K562 (cell line): Measurements from ENCODE around the gene LAMA3. TPM values are rescaled to one million over a fixed set of nuclear protein-coding genes. Genes with fewer than 3 reads are reported as not detected.

Experiments used
- ATAC-seq: fragments of 200-7000 bp; cut with Tn5 transposase; 3 replicates; pipeline ENCODE4 v1.9.1; 2020; ENCODE audit warnings: moderate library complexity
- BruUV-seq: library from RNA; stranded (reverse); fragments of 400-500 nt; replicated peaks from 2 replicates; lab custom pipeline; 2021; lab: Mats Ljungman, UMichigan
- CTCF ChIA-PET: fragments of 300-600 bp; formaldehyde crosslinking; extraction: SDS; loops from one replicate; lab custom pipeline; 2021; ENCODE audit warnings: low intra/inter-chr PET ratio; lab: Yijun Ruan, JAX
- POLR2A ChIA-PET: fragments of 300-600, 350-650 bp; sonication (Branson Sonifier 250); formaldehyde crosslinking; extraction: SDS; loops from one replicate; lab custom pipeline; 2021; ENCODE audit warnings: antibody characterized with exemption, inconsistent platforms; lab: Yijun Ruan, JAX
- DNase-seq, 4 experiments: peaks; one replicate each; pipeline versions ENCODE4 v3.0.0 to v3.0.0-alpha.2; 2011 to 2018; ENCODE audit warnings: low spot score in 3 of 4, mixed read lengths in 3 of 4; ENCODE audit errors: extremely low read depth in 1 of 4
- FAIRE-seq: peaks from 2 replicates; lab custom pipeline; 2011; peaks lifted over from hg19 to GRCh38; lab: Jason Lieb, UNC
- H2AFZ ChIP-seq: 2 replicates; pipeline ENCODE4 v1.6.0; 2011; ENCODE audit warnings: low read depth, low read length, control low read depth, inconsistent platforms
- H3K27ac ChIP-seq: fragments of 200-600 bp; 3 replicates; pipeline ENCODE4 v1.8.0; 2011; ENCODE audit warnings: low read depth, mild to moderate bottlenecking, control low read depth, inconsistent platforms, low read length, moderate library complexity, mixed read lengths; ENCODE audit errors: extremely low read depth
- H3K27me3 ChIP-seq, 2 experiments: fragments of 300-600 bp in 1 of 2; 2 replicates in 1 of 2; 3 replicates in 1 of 2; pipeline versions ENCODE4 v1.6.0 to v1.8.0; 2011; ENCODE audit warnings: inconsistent platforms in 2 of 2, low read length in 2 of 2, mild to moderate bottlenecking in 1 of 2, mixed read lengths in 1 of 2, moderate library complexity in 1 of 2; ENCODE audit not compliant: control insufficient read depth in 2 of 2, insufficient read depth in 2 of 2
- H3K36me3 ChIP-seq: fragments of 300-600 bp; 3 replicates; pipeline ENCODE4 v1.8.0; 2011; ENCODE audit warnings: mild to moderate bottlenecking, low read length, inconsistent platforms; ENCODE audit not compliant: control insufficient read depth, insufficient read depth
- H3K4me1 ChIP-seq, 2 experiments: fragments of 200-600 bp in 1 of 2; replicated peaks in 1 of 2; 2 replicates in 1 of 2; 3 replicates in 1 of 2; pipeline versions ENCODE4 v1.5.1 to v1.8.0; 2011; ENCODE audit warnings: inconsistent platforms in 2 of 2, low read length in 2 of 2, mild to moderate bottlenecking in 1 of 2, mixed read lengths in 1 of 2, moderate library complexity in 1 of 2; ENCODE audit not compliant: control insufficient read depth in 2 of 2, insufficient read depth in 2 of 2
- H3K4me2 ChIP-seq: 2 replicates; pipeline ENCODE4 v1.6.1; 2011; ENCODE audit warnings: low read length, control low read depth, inconsistent platforms, mixed read lengths; ENCODE audit not compliant: insufficient read depth
- H3K4me3 ChIP-seq: fragments of 200-600 bp; sonication (generic), shearing (Covaris generic); 2 replicates; pipeline ENCODE4 v1.5.1; 2016; ENCODE audit warnings: control low read depth, inconsistent platforms
- H3K79me2 ChIP-seq: fragments of 200-600 bp; 3 replicates; pipeline ENCODE4 v1.8.0; 2011; ENCODE audit warnings: low read length, inconsistent platforms; ENCODE audit not compliant: control insufficient read depth, insufficient read depth
- H3K9ac ChIP-seq, 2 experiments: 2 replicates each; pipeline versions ENCODE4 v1.6.0 to v1.6.1; 2011; ENCODE audit warnings: low read depth in 2 of 2, low read length in 2 of 2, control low read depth in 1 of 2, inconsistent platforms in 1 of 2, mild to moderate bottlenecking in 1 of 2, mixed read lengths in 1 of 2; ENCODE audit not compliant: insufficient read depth in 1 of 2
- H3K9me1 ChIP-seq: one replicate; pipeline ENCODE4 v1.6.0; 2011; ENCODE audit warnings: inconsistent platforms, mild to moderate bottlenecking, low read length, moderate library complexity; ENCODE audit not compliant: control insufficient read depth, insufficient read depth
- H3K9me3 ChIP-seq: replicated peaks from 2 replicates; pipeline ENCODE4 v1.5.1; 2011; ENCODE audit warnings: low read depth, low read length, inconsistent platforms; ENCODE audit not compliant: control insufficient read depth, insufficient read depth
- H4K20me1 ChIP-seq: replicated peaks from 2 replicates; pipeline ENCODE4 v1.6.1; 2011; ENCODE audit warnings: low read length, inconsistent platforms, mixed read lengths; ENCODE audit not compliant: control insufficient read depth, insufficient read depth
- ARID3A ChIP-seq: IDR thresholded peaks from 2 replicates; pipeline ENCODE4 v1.6.1; 2012; ENCODE audit warnings: low read depth, low read length, improper control_type of control experiment, borderline replicate concordance
- BACH1 ChIP-seq: fragments of 200-800 bp; sonication (Bioruptor generic); IDR thresholded peaks from 2 replicates; pipeline ENCODE4 v1.6.1; 2016; ENCODE audit warnings: missing genetic modification characterization, missing compliant biosample characterization
- CREB3L1 ChIP-seq: fragments of 450-650 bp; IDR thresholded peaks from 2 replicates; pipeline ENCODE4 v1.6.1; 2014; ENCODE audit warnings: low read depth, mild to moderate bottlenecking, moderate library complexity, borderline replicate concordance
- GTF2F1 ChIP-seq: IDR thresholded peaks from 2 replicates; pipeline ENCODE4 v1.6.1; 2011; ENCODE audit warnings: low read depth, low read length, improper control_type of control experiment
- MAZ ChIP-seq, 2 experiments: fragments of 450-650 bp in 1 of 2; sonication (generic) in 1 of 2; formaldehyde crosslinking; IDR thresholded peaks in 1 of 2; conservative IDR thresholded peaks in 1 of 2; 2 replicates each; pipeline versions ENCODE4 v1.4.0 to v1.5.0; 2020; ENCODE audit warnings: mild to moderate bottlenecking in 1 of 2, missing genetic modification reagents in 1 of 2
- MCM3 ChIP-seq: fragments of 450-650 bp; IDR thresholded peaks from 2 replicates; pipeline ENCODE4 v1.6.1; 2016
- NCOA2 ChIP-seq, 2 experiments: fragments of 450-650 bp; IDR thresholded peaks; 2 replicates each; pipeline ENCODE4 v1.6.1; 2018; ENCODE audit warnings: mild to moderate bottlenecking in 2 of 2, moderate library complexity in 1 of 2; ENCODE audit not compliant: partially characterized antibody in 2 of 2
- NFYB ChIP-seq: IDR thresholded peaks from 2 replicates; pipeline ENCODE4 v1.6.1; 2011; ENCODE audit warnings: mild to moderate bottlenecking, moderate library complexity; ENCODE audit not compliant: insufficient read length; ENCODE audit errors: extremely low read depth
- NR0B1 ChIP-seq: fragments of 450-650 bp; IDR thresholded peaks from one replicate; pipeline ENCODE4 v1.6.1; 2018; ENCODE audit warnings: mild to moderate bottlenecking, moderate library complexity; ENCODE audit not compliant: partially characterized antibody
- POLR2AphosphoS5 ChIP-seq: IDR thresholded peaks from 2 replicates; pipeline ENCODE4 v1.6.1; 2011; ENCODE audit warnings: mild to moderate bottlenecking, low read depth, low read length, moderate library complexity; ENCODE audit not compliant: control insufficient read depth, insufficient read depth
- RB1 ChIP-seq: fragments of 450-650 bp; IDR thresholded peaks from 2 replicates; pipeline ENCODE4 v1.6.1; 2017; ENCODE audit warnings: low read depth, mild to moderate bottlenecking
- SRF ChIP-seq, 2 experiments: fragments of 250-450, 450-650 bp in 1 of 2; sonication (Bioruptor Pico) in 1 of 2; sonication (generic) in 1 of 2; formaldehyde crosslinking; IDR thresholded peaks; 2 replicates each; pipeline versions ENCODE4 v1.5.0 to v1.5.1; 2020 to 2022; ENCODE audit warnings: mild to moderate bottlenecking in 1 of 2, missing genetic modification reagents in 1 of 2
- STAT5B ChIP-seq: fragments of 250-450 bp; sonication (Bioruptor Pico); IDR thresholded peaks from 2 replicates; pipeline ENCODE4 v1.8.0; 2021; ENCODE audit warnings: mild to moderate bottlenecking, inconsistent platforms
- ZNF253 ChIP-seq: fragments of 250-450 bp; sonication (Bioruptor Pico); conservative IDR thresholded peaks from 2 replicates; pipeline ENCODE4 v1.6.1; 2021; ENCODE audit warnings: mild to moderate bottlenecking
- ZSCAN29 ChIP-seq: fragments of 450-650 bp; IDR thresholded peaks from 2 replicates; pipeline ENCODE4 v1.6.1; 2017
- WGBS: fragments of 100-300 bp; shearing (Covaris generic); methylation state at CpG from one replicate; pipeline ENCODE4 v1.1.6; 2016; ENCODE audit warnings: low coverage, mixed read lengths; ENCODE audit not compliant: insufficient coverage; ENCODE audit errors: missing lambda C conversion rate; 5-methylcytosine and 5-hydroxymethylcytosine counted together
- in situ Hi-C: fragments of 300-500 bp; cut with MboI; formaldehyde crosslinking; loops from 4 replicates; pipeline ENCODE4 v1.15.0; 2018; ENCODE audit warnings: inconsistent platforms, mixed read lengths
- intact Hi-C: fragments of 100-400 bp; cut with micrococcal nuclease; formaldehyde crosslinking; loops from 2 replicates; pipeline ENCODE4 v1.14.2; 2022
- polyA plus RNA-seq, 8 experiments: library from polyadenylated mRNA; depleted of rRNA in 4 of 8; stranded (reverse) in 5 of 8; unstranded in 3 of 8; fragments of >200 nt; fragmentation: Nextera tagmentation in 2 of 8; fragmentation: Illumina TruSeq in 1 of 8; extraction: Ambion mirVana in 2 of 8; extraction: Trizol in 1 of 8; gene quantifications; 2 replicates each; pipeline versions ENCODE4 v1.2.1 to v1.2.3, GENCODE V29; 2011 to 2014; ENCODE audit warnings: inconsistent platforms in 1 of 8, missing spikeins in 1 of 8
- total RNA-seq, 7 experiments: library from RNA; depleted of rRNA in 6 of 7; stranded (reverse); fragments of >200 nt in 6 of 7; fragmentation: Illumina TruSeq in 2 of 7; extraction: Trizol in 2 of 7; gene quantifications; 2 replicates each; pipeline versions ENCODE4 v1.2.1 to v1.2.3, GENCODE V29; 2011 to 2021; ENCODE audit warnings: low replicate concordance in 1 of 7
- TF ChIP-seq, protein P1 (sequence below): fragments of 450-650 bp; formaldehyde crosslinking; IDR thresholded peaks from 2 replicates; pipeline ENCODE4 v1.4.0; 2020; ENCODE audit warnings: mild to moderate bottlenecking, moderate library complexity

LAMA3 gene
- total and polyA plus RNA-seq, 9 of the 15 experiments (the other 6 are each of a cell fraction or from before 2014, with no cell fraction given): 0.07 TPM; not detected in 8

DNA sequence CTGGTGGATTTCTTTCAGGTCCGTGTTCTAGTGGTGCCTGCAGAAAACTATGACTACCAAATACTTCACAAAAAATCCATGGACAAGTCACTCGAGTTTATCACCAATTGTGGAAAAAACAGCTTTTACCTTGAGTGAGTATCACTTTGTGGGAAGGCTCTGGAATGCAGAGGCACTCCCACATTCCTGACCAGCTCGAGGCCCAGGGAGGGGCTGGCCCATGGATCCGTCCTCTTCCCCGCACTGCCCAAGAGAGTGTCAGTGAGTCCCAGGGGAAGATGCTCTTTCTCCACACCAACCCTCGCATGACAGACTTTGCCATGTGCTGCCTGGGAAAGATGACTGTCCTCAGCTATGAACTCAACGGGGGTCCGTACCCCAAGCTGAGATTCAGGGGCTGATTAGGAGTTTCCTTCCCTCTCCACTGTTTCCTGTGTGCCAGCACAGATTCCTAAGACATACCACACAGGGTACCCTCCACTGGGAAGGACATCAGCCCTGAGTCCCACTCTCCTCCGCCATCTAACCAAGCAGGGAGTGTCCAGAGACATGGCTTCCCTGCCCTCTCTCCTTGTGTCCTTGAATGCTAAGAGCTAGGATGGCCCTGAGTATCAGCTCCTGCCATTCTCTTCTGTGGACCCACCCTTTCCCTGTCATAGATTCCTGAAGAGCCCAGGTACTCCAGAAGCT lies 155.9 kb downstream of the LAMA3 start:
- in situ Hi-C loops (no loop called here), intact Hi-C loops (no loop called here)
- Histone ChIP-seq H3K36me3 (no peaks in the 10 kb centered on the region), H3K27ac (no peak overlapping the region), H3K4me2 (no peak overlapping the region), H3K9me1 (peaks cover 6% of the 10 kb centered on the region), H2AFZ (no peak overlapping the region), H3K9ac (no peak overlapping the region), H3K4me3 (no peak overlapping the region), H3K9me3 (no peaks in the 10 kb centered on the region), H4K20me1 (no peaks in the 10 kb centered on the region; the same call in 1 of the 2 replicates), H3K4me1 (no peaks in the 10 kb centered on the region; a peak in 1 of 5 replicates), H3K27me3 (peaks cover 0 to 27% of the 10 kb centered on the region in 2 experiments; a peak in 2 of 5 replicates), H3K79me2 (no peaks in the 10 kb centered on the region)
- DNase-seq: no peak
- ChIA-PET POLR2A (interaction anchor here (0.6 kb wide), 1 partner anchor 817 kb away, joined by 3 read pairs; no protein-coding TSS in a partner anchor), CTCF (no interaction called here)
- BruUV-seq: no TSS peak
- no peak for FAIRE-seq
- WGBS: 0% methylated on average over 9 of the region's 9 CpGs
- TF ChIP-seq NR0B1: no peak
- TF ChIP-seq RB1: no peak
- TF ChIP-seq, protein P1, sequence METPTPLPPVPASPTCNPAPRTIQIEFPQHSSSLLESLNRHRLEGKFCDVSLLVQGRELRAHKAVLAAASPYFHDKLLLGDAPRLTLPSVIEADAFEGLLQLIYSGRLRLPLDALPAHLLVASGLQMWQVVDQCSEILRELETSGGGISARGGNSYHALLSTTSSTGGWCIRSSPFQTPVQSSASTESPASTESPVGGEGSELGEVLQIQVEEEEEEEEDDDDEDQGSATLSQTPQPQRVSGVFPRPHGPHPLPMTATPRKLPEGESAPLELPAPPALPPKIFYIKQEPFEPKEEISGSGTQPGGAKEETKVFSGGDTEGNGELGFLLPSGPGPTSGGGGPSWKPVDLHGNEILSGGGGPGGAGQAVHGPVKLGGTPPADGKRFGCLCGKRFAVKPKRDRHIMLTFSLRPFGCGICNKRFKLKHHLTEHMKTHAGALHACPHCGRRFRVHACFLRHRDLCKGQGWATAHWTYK (CRISPR knock-in tag): no peak
- no peak for TF ChIP-seq MAZ (CRISPR knock-in tag; conservative IDR thresholded peaks at IDR 0.05 in 1 of 2, IDR thresholded peaks at IDR 0.05 in 1 of 2)
- no peak for TF ChIP-seq STAT5B (CRISPR knock-in tag)
- no peak for TF ChIP-seq GTF2F1
- TF ChIP-seq ZSCAN29: no peak
- TF ChIP-seq ZNF253: no peak
- no peak for TF ChIP-seq POLR2AphosphoS5
- TF ChIP-seq ARID3A: no peak
- no peak for TF ChIP-seq NFYB
- TF ChIP-seq BACH1 (tag): no peak
- TF ChIP-seq NCOA2 (IDR thresholded peaks at IDR 0.05; ENCODE audit: partially characterized antibody in 2 of 2): no peak
- no peak for TF ChIP-seq MCM3
- TF ChIP-seq CREB3L1: no peak
- no peak for TF ChIP-seq SRF (CRISPR knock-in tag; IDR thresholded peaks at IDR 0.05)
- no peak for ATAC-seq
